HepG2 (cell line): ENCODE results near the gene TIMM17B. TPM values are rescaled to one million over a fixed set of nuclear protein-coding genes. Genes with fewer than 3 reads are reported as not detected.

ENCODE experiments used
- ERF ChIP-seq: IDR thresholded peaks from 2 replicates; pipeline ENCODE4 v1.6.1; 2018; ENCODE audit warnings: missing biosample characterization, missing genetic modification reagents
- ESRRA ChIP-seq: sonication (generic); formaldehyde crosslinking; IDR thresholded peaks from 2 replicates; pipeline ENCODE4 v1.5.1; 2020; ENCODE audit warnings: mild to moderate bottlenecking, low read depth, missing genetic modification reagents
- FOXA3 ChIP-seq: IDR thresholded peaks from 2 replicates; pipeline ENCODE4 v1.6.1; 2016; ENCODE audit warnings: missing genetic modification reagents, missing compliant biosample characterization
- JUNB ChIP-seq: sonication (generic); formaldehyde crosslinking; IDR thresholded peaks from 2 replicates; pipeline ENCODE4 v1.8.0; 2022; ENCODE audit warnings: missing genetic modification reagents, mild to moderate bottlenecking, borderline replicate concordance
- MIER3 ChIP-seq: IDR thresholded peaks from 2 replicates; pipeline ENCODE4 v1.6.1; 2016; ENCODE audit warnings: missing compliant biosample characterization, borderline replicate concordance
- MTA1 ChIP-seq: sonication (generic); formaldehyde crosslinking; IDR thresholded peaks from 2 replicates; pipeline ENCODE4 v1.4.0; 2020; ENCODE audit warnings: missing genetic modification reagents, mild to moderate bottlenecking, borderline replicate concordance
- PTBP1 ChIP-seq: fragments of 200-400 bp; formaldehyde crosslinking; IDR thresholded peaks from 2 replicates; pipeline ENCODE4 v1.6.1; 2018; ENCODE audit warnings: low read length, low read depth; ENCODE audit not compliant: poor library complexity, severe bottlenecking
- RARA ChIP-seq: IDR thresholded peaks from 2 replicates; pipeline ENCODE4 v1.6.1; 2016; ENCODE audit warnings: missing genetic modification reagents, missing compliant biosample characterization
- RBFOX2 ChIP-seq: fragments of 200-400 bp; formaldehyde crosslinking; IDR thresholded peaks from 2 replicates; pipeline ENCODE4 v1.6.1; 2017; ENCODE audit warnings: low read depth, mild to moderate bottlenecking, low read length
- SIX1 ChIP-seq: sonication (generic); formaldehyde crosslinking; IDR thresholded peaks from 2 replicates; pipeline ENCODE4 v1.4.0; 2020; ENCODE audit warnings: missing genetic modification reagents, borderline replicate concordance
- SMARCC2 ChIP-seq: fragments of 450-650 bp; IDR thresholded peaks from 2 replicates; pipeline ENCODE4 v1.6.1; 2017; ENCODE audit warnings: antibody characterized with exemption, mild to moderate bottlenecking
- SP2 ChIP-seq: sonication (generic); formaldehyde crosslinking; IDR thresholded peaks from 2 replicates; pipeline ENCODE4 v1.5.1; 2020; ENCODE audit warnings: mild to moderate bottlenecking, missing genetic modification reagents
- TCF7L2 ChIP-seq: IDR thresholded peaks from 2 replicates; pipeline ENCODE4 v1.6.1; 2011; ENCODE audit warnings: mild to moderate bottlenecking, low read depth, low read length, moderate library complexity
- ZFP36 ChIP-seq: fragments of 150-350 bp; IDR thresholded peaks from 2 replicates; pipeline ENCODE4 v1.6.1; 2018; ENCODE audit warnings: borderline replicate concordance, low read length, low read depth; ENCODE audit not compliant: partially characterized antibody
- ZKSCAN5 ChIP-seq: sonication (generic); formaldehyde crosslinking; IDR thresholded peaks from 2 replicates; pipeline ENCODE4 v1.5.1; 2020; ENCODE audit warnings: mild to moderate bottlenecking, missing genetic modification reagents
- ZNF558 ChIP-seq: sonication (generic); formaldehyde crosslinking; IDR thresholded peaks from 2 replicates; pipeline ENCODE4 v1.9.0; 2022; ENCODE audit warnings: mild to moderate bottlenecking, missing genetic modification reagents, borderline replicate concordance
- ZNF619 ChIP-seq: sonication (generic); formaldehyde crosslinking; IDR thresholded peaks from 2 replicates; pipeline ENCODE4 v1.4.0; 2020; ENCODE audit warnings: mild to moderate bottlenecking, missing genetic modification reagents
- ZNF703 ChIP-seq: sonication (generic); formaldehyde crosslinking; IDR thresholded peaks from 2 replicates; pipeline ENCODE4 v1.5.1; 2020; ENCODE audit warnings: missing genetic modification reagents, mild to moderate bottlenecking, moderate library complexity, borderline replicate concordance
- polyA plus RNA-seq, 8 experiments: library from polyadenylated mRNA; depleted of rRNA in 3 of 8; stranded (reverse) in 7 of 8; unstranded in 1 of 8; fragments of >200 nt; fragmentation: Illumina TruSeq in 4 of 8; extraction: Trizol in 4 of 8; gene quantifications; 2 replicates each; pipeline versions ENCODE4 v1.2.1 to v1.2.3, GENCODE V29; 2011 to 2016; ENCODE audit warnings: low read depth in 4 of 8, missing spikeins in 1 of 8, mixed read lengths in 1 of 8; ENCODE audit not compliant: insufficient read depth in 1 of 8
- total RNA-seq, 5 experiments: library from RNA; depleted of rRNA; stranded (reverse); fragments of >200 nt; fragmentation: Illumina TruSeq; extraction: Trizol; gene quantifications; 2 replicates each; pipeline ENCODE4 v1.2.3, GENCODE V29; 2016; ENCODE audit warnings: low read depth in 1 of 5
- TF ChIP-seq, protein P1 (sequence below): IDR thresholded peaks from 2 replicates; pipeline ENCODE4 v1.6.1; 2016
- TF ChIP-seq, protein P2 (sequence below): sonication (generic); formaldehyde crosslinking; IDR thresholded peaks from one replicate; pipeline ENCODE4 v1.5.1; 2020; ENCODE audit warnings: mild to moderate bottlenecking, missing genetic modification reagents; ENCODE audit errors: not compliant biosample characterization
- TF ChIP-seq, protein P3 (sequence below): sonication (generic); formaldehyde crosslinking; conservative IDR thresholded peaks from 2 replicates; pipeline ENCODE4 v1.8.1; 2023; ENCODE audit warnings: missing genetic modification reagents

Gene TIMM17B
- total and polyA plus RNA-seq, 2 of the 13 experiments (the other 11 are each of a cell fraction or from before 2014, with no cell fraction given) = 56.0 to 72.5 TPM

DNA sequence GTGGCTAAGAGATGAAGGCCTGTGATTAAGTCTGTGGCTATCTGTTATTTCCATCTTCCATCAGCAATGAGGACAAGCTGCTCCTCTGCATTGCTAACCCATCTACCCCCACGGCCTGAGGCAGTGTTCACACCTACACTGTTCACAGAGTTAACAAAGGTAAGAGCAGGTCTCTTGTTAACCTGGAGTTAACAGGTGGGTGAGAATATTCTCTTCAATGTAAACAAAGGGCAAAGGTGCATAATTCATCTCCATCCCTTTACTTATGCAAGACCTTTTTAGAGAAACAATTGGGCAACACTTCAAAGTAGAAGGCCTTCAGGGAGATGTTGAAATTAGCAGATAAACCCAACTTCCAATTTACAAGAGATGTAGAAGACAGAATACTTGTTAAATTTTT is 11.0 kb upstream of the TIMM17B start (continued):
- TF ChIP-seq FOXA3 (CRISPR knock-in tag) (peak; percentile 25; the same call in 1 of the 2 replicates), ERF (no peak), ZNF558 (CRISPR knock-in tag) (no peak), SP2 (CRISPR knock-in tag) (no peak), MIER3 (CRISPR knock-in tag) (no peak), ZFP36 (no peak), ESRRA (CRISPR knock-in tag) (no peak), MTA1 (CRISPR knock-in tag) (no peak), RARA (CRISPR knock-in tag) (no peak), TCF7L2 (peak; percentile 71; the same call in 1 of the 2 replicates), PTBP1 (no peak), SIX1 (CRISPR knock-in tag) (no peak), ZNF703 (CRISPR knock-in tag) (no peak), ZKSCAN5 (no peak), SMARCC2 (no peak), JUNB (CRISPR knock-in tag) (no peak), RBFOX2 (no peak), ZNF619 (CRISPR knock-in tag) (no peak)
- TF ChIP-seq, protein P1, sequence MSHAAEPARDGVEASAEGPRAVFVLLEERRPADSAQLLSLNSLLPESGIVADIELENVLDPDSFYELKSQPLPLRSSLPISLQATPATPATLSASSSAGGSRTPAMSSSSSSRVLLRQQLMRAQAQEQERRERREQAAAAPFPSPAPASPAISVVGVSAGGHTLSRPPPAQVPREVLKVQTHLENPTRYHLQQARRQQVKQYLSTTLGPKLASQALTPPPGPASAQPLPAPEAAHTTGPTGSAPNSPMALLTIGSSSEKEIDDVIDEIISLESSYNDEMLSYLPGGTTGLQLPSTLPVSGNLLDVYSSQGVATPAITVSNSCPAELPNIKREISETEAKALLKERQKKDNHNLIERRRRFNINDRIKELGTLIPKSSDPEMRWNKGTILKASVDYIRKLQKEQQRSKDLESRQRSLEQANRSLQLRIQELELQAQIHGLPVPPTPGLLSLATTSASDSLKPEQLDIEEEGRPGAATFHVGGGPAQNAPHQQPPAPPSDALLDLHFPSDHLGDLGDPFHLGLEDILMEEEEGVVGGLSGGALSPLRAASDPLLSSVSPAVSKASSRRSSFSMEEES (CRISPR knock-in tag) = no peak
- TF ChIP-seq, protein P2, sequence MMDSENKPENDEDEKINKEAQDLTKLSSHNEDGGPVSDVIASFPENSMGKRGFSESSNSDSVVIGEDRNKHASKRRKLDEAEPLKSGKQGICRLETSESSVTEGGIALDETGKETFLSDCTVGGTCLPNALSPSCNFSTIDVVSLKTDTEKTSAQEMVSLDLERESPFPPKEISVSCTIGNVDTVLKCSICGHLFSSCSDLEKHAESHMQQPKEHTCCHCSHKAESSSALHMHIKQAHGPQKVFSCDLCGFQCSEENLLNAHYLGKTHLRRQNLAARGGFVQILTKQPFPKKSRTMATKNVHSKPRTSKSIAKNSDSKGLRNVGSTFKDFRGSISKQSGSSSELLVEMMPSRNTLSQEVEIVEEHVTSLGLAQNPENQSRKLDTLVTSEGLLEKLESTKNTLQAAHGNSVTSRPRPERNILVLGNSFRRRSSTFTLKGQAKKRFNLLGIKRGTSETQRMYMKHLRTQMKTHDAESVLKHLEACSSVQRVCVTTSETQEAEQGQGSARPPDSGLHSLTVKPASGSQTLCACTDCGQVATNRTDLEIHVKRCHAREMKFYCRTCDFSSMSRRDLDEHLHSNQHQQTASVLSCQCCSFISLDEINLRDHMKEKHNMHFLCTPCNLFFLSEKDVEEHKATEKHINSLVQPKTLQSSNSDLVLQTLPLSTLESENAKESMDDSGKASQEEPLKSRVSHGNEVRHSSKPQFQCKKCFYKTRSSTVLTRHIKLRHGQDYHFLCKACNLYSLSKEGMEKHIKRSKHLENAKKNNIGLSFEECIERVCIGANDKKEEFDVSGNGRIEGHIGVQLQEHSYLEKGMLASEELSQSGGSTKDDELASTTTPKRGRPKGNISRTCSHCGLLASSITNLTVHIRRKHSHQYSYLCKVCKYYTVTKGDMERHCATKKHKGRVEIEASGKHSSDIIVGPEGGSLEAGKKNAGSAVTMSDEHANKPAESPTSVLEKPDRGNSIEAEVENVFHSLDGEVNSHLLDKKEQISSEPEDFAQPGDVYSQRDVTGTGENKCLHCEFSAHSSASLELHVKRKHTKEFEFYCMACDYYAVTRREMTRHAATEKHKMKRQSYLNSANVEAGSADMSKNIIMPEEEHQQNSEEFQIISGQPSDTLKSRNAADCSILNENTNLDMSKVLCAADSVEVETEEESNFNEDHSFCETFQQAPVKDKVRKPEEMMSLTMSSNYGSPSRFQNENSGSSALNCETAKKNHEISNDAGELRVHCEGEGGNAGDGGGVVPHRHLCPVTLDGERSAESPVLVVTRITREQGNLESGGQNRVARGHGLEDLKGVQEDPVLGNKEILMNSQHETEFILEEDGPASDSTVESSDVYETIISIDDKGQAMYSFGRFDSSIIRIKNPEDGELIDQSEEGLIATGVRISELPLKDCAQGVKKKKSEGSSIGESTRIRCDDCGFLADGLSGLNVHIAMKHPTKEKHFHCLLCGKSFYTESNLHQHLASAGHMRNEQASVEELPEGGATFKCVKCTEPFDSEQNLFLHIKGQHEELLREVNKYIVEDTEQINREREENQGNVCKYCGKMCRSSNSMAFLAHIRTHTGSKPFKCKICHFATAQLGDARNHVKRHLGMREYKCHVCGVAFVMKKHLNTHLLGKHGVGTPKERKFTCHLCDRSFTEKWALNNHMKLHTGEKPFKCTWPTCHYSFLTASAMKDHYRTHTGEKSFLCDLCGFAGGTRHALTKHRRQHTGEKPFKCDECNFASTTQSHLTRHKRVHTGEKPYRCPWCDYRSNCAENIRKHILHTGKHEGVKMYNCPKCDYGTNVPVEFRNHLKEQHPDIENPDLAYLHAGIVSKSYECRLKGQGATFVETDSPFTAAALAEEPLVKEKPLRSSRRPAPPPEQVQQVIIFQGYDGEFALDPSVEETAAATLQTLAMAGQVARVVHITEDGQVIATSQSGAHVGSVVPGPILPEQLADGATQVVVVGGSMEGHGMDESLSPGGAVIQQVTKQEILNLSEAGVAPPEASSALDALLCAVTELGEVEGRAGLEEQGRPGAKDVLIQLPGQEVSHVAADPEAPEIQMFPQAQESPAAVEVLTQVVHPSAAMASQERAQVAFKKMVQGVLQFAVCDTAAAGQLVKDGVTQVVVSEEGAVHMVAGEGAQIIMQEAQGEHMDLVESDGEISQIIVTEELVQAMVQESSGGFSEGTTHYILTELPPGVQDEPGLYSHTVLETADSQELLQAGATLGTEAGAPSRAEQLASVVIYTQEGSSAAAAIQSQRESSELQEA (CRISPR knock-in tag) = no peak
- TF ChIP-seq, protein P3, sequence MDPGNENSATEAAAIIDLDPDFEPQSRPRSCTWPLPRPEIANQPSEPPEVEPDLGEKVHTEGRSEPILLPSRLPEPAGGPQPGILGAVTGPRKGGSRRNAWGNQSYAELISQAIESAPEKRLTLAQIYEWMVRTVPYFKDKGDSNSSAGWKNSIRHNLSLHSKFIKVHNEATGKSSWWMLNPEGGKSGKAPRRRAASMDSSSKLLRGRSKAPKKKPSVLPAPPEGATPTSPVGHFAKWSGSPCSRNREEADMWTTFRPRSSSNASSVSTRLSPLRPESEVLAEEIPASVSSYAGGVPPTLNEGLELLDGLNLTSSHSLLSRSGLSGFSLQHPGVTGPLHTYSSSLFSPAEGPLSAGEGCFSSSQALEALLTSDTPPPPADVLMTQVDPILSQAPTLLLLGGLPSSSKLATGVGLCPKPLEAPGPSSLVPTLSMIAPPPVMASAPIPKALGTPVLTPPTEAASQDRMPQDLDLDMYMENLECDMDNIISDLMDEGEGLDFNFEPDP (CRISPR knock-in tag) = no peak
